Vagina (tissue), 2 donors: ENCODE measurements around the gene DDX51.

ENCODE experiments used
- CTCF ChIP-seq, 3 experiments: fragments of 450-650 bp in 2 of 3; fragments of 200-600 bp in 1 of 3; sonication (generic) in 1 of 3; IDR thresholded peaks; one replicate each; pipeline ENCODE4 v1.5.1; 2017 to 2019; ENCODE audit warnings: antibody characterized with exemption in 3 of 3, mild to moderate bottlenecking in 2 of 3, moderate library complexity in 2 of 3
- POLR2A ChIP-seq, 2 donors: fragments of 450-650 bp; IDR thresholded peaks; one replicate each; pipeline ENCODE4 v1.6.1; 2017; ENCODE audit warnings: antibody characterized with exemption in 2 of 2, mild to moderate bottlenecking in 2 of 2, moderate library complexity in 2 of 2
- POLR2AphosphoS5 ChIP-seq, 2 donors: sonication (generic); formaldehyde crosslinking; IDR thresholded peaks; one replicate each; pipeline ENCODE4 v1.9.0; 2017; ENCODE audit warnings: antibody characterized with exemption in 2 of 2, mild to moderate bottlenecking in 2 of 2, low read depth in 1 of 2; ENCODE audit not compliant: insufficient read depth in 1 of 2

GRCh38 chr12:132103542-132104308 lies 40.4 kb downstream of the DDX51 start:
- no peak for TF ChIP-seq POLR2AphosphoS5 (IDR thresholded peaks at IDR 0.05; ENCODE audit: insufficient read depth in 1 of 2, low read depth in 1 of 2)
- no peak for TF ChIP-seq POLR2A (IDR thresholded peaks at IDR 0.05)
- no peak for TF ChIP-seq CTCF (IDR thresholded peaks at IDR 0.05)
